IMR-90 (cell line): ENCODE data around the gene EHD4. TPM values are rescaled to one million over a fixed set of nuclear protein-coding genes. Genes with fewer than 3 reads are reported as not detected.

Source experiments
- ATAC-seq: fragments of 200-7000 bp; cut with Tn5 transposase; 2 replicates; pipeline ENCODE4 v1.9.1; 2020; ENCODE audit warnings: low read depth, mild to moderate bottlenecking, moderate library complexity
- BruUV-seq: library from RNA; stranded (reverse); fragments of 400-500 nt; replicated peaks from 2 replicates; lab custom pipeline; 2021; lab: Mats Ljungman, UMichigan
- CTCF ChIA-PET: fragments of 300-600 bp; formaldehyde crosslinking; extraction: SDS; loops from one replicate; lab custom pipeline; 2021; ENCODE audit warnings: antibody characterized with exemption; lab: Yijun Ruan, JAX
- POLR2A ChIA-PET: fragments of 300-600 bp; sonication (Branson Sonifier 250); formaldehyde crosslinking; loops from one replicate; lab custom pipeline; 2022; ENCODE audit warnings: antibody characterized with exemption; ENCODE audit not compliant: unreplicated experiment; lab: Charles Lee
- DNase-seq: peaks from one replicate; pipeline ENCODE4 v3.0.0; 2013
- H2AFZ ChIP-seq: replicated peaks from 2 replicates; pipeline ENCODE3; 2013; ENCODE audit warnings: low read length, mild to moderate bottlenecking; ENCODE audit not compliant: poor library complexity
- H2AK5ac ChIP-seq: 2 replicates; pipeline ENCODE4 v1.6.1; 2013; ENCODE audit warnings: low read depth, low read length, inconsistent platforms
- H2AK9ac ChIP-seq: replicated peaks from 2 replicates; pipeline ENCODE3; 2013; ENCODE audit warnings: mild to moderate bottlenecking, low read depth, low read length, moderate library complexity; ENCODE audit not compliant: poor library complexity
- H2BK120ac ChIP-seq: 2 replicates; pipeline ENCODE4 v1.6.1; 2013; ENCODE audit warnings: low read depth, low read length, inconsistent platforms
- H2BK15ac ChIP-seq: 3 replicates; pipeline ENCODE4 v1.6.1; 2013; ENCODE audit warnings: low read depth, low read length, inconsistent platforms
- H2BK20ac ChIP-seq: 2 replicates; pipeline ENCODE4 v1.6.1; 2013; ENCODE audit warnings: low read depth, mild to moderate bottlenecking, inconsistent platforms, low read length, moderate library complexity
- H2BK5ac ChIP-seq: 2 replicates; pipeline ENCODE4 v1.6.1; 2013; ENCODE audit warnings: mild to moderate bottlenecking, low read depth, low read length, inconsistent platforms; ENCODE audit not compliant: poor library complexity, severe bottlenecking
- H3K14ac ChIP-seq: replicated peaks from 2 replicates; pipeline ENCODE4 v1.6.1; 2013; ENCODE audit warnings: low read depth, low read length, inconsistent platforms
- H3K18ac ChIP-seq: 2 replicates; pipeline ENCODE4 v1.6.1; 2013; ENCODE audit warnings: low read depth, low read length, control low read depth
- H3K23ac ChIP-seq: 2 replicates; pipeline ENCODE4 v1.6.1; 2013; ENCODE audit warnings: low read depth, low read length, inconsistent platforms
- H3K27ac ChIP-seq: 2 replicates; pipeline ENCODE4 v1.5.1; 2013; ENCODE audit warnings: mild to moderate bottlenecking, control low read depth, low read length; ENCODE audit not compliant: insufficient read depth
- H3K27me3 ChIP-seq: 2 replicates; pipeline ENCODE4 v1.6.1; 2013; ENCODE audit warnings: low read length; ENCODE audit not compliant: control insufficient read depth, insufficient read depth
- H3K36me3 ChIP-seq: 2 replicates; pipeline ENCODE4 v1.6.1; 2013; ENCODE audit warnings: low read length, mixed read lengths; ENCODE audit not compliant: control insufficient read depth, insufficient read depth
- H3K4ac ChIP-seq: 2 replicates; pipeline ENCODE4 v1.6.1; 2013; ENCODE audit warnings: low read depth, low read length, inconsistent platforms
- H3K4me1 ChIP-seq: 2 replicates; pipeline ENCODE4 v1.6.1; 2013; ENCODE audit warnings: low read length, mixed read lengths; ENCODE audit not compliant: control insufficient read depth, insufficient read depth
- H3K4me2 ChIP-seq: 2 replicates; pipeline ENCODE4 v1.6.1; 2013; ENCODE audit warnings: low read depth, mild to moderate bottlenecking, control low read depth, low read length, moderate library complexity
- H3K4me3 ChIP-seq: 2 replicates; pipeline ENCODE4 v1.5.1; 2013; ENCODE audit warnings: low read depth, mild to moderate bottlenecking, control low read depth, low read length, moderate library complexity; ENCODE audit not compliant: insufficient read depth
- H3K56ac ChIP-seq: 2 replicates; pipeline ENCODE4 v1.6.1; 2013; ENCODE audit warnings: low read length, inconsistent platforms; ENCODE audit not compliant: insufficient read depth; ENCODE audit errors: extremely low read depth
- H3K79me1 ChIP-seq, 2 experiments: 2 replicates each; pipeline ENCODE4 v1.6.1; 2013; ENCODE audit warnings: low read length in 2 of 2, inconsistent platforms in 1 of 2, low read depth in 1 of 2
- H3K9ac ChIP-seq: 2 replicates; pipeline ENCODE4 v1.6.1; 2013; ENCODE audit warnings: low read depth, low read length, control low read depth
- H3K9me1 ChIP-seq: 2 replicates; pipeline ENCODE4 v1.6.1; 2013; ENCODE audit warnings: low read length, inconsistent platforms; ENCODE audit not compliant: insufficient read depth
- H3K9me3 ChIP-seq: 2 replicates; pipeline ENCODE4 v1.6.1; 2013; ENCODE audit warnings: low read length; ENCODE audit not compliant: control insufficient read depth, insufficient read depth
- H4K20me1 ChIP-seq: 2 replicates; pipeline ENCODE4 v1.6.1; 2013; ENCODE audit warnings: low read length, inconsistent platforms; ENCODE audit not compliant: insufficient read depth
- H4K5ac ChIP-seq: 2 replicates; pipeline ENCODE4 v1.6.1; 2013; ENCODE audit warnings: mild to moderate bottlenecking, low read depth, low read length, control low read depth
- H4K8ac ChIP-seq, 2 experiments: 2 replicates each; pipeline ENCODE4 v1.6.1; 2013; ENCODE audit warnings: low read depth in 2 of 2, low read length in 2 of 2, control low read depth in 1 of 2, inconsistent platforms in 1 of 2
- H4K91ac ChIP-seq: 2 replicates; pipeline ENCODE4 v1.6.1; 2013; ENCODE audit warnings: low read depth, low read length, inconsistent platforms; ENCODE audit not compliant: insufficient read depth
- BHLHE40 ChIP-seq: fragments of 150-350 bp; IDR thresholded peaks from 2 replicates; pipeline ENCODE4 v1.6.1; 2016; ENCODE audit warnings: mild to moderate bottlenecking, low read depth, low read length
- CEBPB ChIP-seq: IDR thresholded peaks from 2 replicates; pipeline ENCODE4 v1.6.1; 2012; ENCODE audit warnings: low read depth, low read length, improper control_type of control experiment
- CHD1 ChIP-seq: IDR thresholded peaks from 2 replicates; pipeline ENCODE4 v1.6.1; 2012; ENCODE audit warnings: low read depth, low read length, improper control_type of control experiment
- FOS ChIP-seq: fragments of 150-350 bp; IDR thresholded peaks from 2 replicates; pipeline ENCODE4 v1.6.1; 2016; ENCODE audit warnings: low read depth, low read length
- MAFK ChIP-seq: IDR thresholded peaks from 2 replicates; pipeline ENCODE4 v1.6.1; 2012; ENCODE audit warnings: low read depth, low read length, improper control_type of control experiment
- MAZ ChIP-seq: IDR thresholded peaks from 2 replicates; pipeline ENCODE4 v1.6.1; 2012; ENCODE audit warnings: low read depth, mild to moderate bottlenecking, low read length, improper control_type of control experiment, moderate library complexity, borderline replicate concordance
- MXI1 ChIP-seq: IDR thresholded peaks from 2 replicates; pipeline ENCODE4 v1.6.1; 2012; ENCODE audit warnings: low read depth, mild to moderate bottlenecking, low read length, moderate library complexity, borderline replicate concordance
- POLR2A ChIP-seq: IDR thresholded peaks from 2 replicates; pipeline ENCODE4 v1.6.1; 2012; ENCODE audit warnings: mild to moderate bottlenecking, low read depth, low read length
- RAD21 ChIP-seq: IDR thresholded peaks from 2 replicates; pipeline ENCODE4 v1.6.1; 2012; ENCODE audit warnings: low read length, improper control_type of control experiment
- RFX5 ChIP-seq: IDR thresholded peaks from 2 replicates; pipeline ENCODE4 v1.8.0; 2012; ENCODE audit warnings: low read depth, mild to moderate bottlenecking, low read length, moderate library complexity
- SMC3 ChIP-seq: fragments of 150-350 bp; IDR thresholded peaks from 2 replicates; pipeline ENCODE4 v1.6.1; 2016; ENCODE audit warnings: low read depth, mild to moderate bottlenecking, antibody characterized with exemption, low read length, moderate library complexity
- WGBS, 2 experiments: methylation state at CpG; one replicate each; pipeline versions ENCODE4 v1.1.5 to v1.1.7; 2013; ENCODE audit warnings: missing lambda C conversion rate in 2 of 2; ENCODE audit not compliant: insufficient read length in 1 of 2; ENCODE audit errors: extremely low coverage in 2 of 2; 5-methylcytosine and 5-hydroxymethylcytosine counted together
- dilution Hi-C: fragments of 300-500 bp; cut with HindIII; formaldehyde crosslinking; loops from one replicate; pipeline ENCODE4 v1.14.3; 2018; ENCODE audit warnings: low sequenced_read_pairs; ENCODE audit not compliant: unreplicated experiment
- in situ Hi-C: fragments of 300-500 bp; cut with MboI; formaldehyde crosslinking; loops from 3 replicates; pipeline ENCODE4 v1.14.3; 2019; ENCODE audit warnings: low sequenced_read_pairs, inconsistent platforms, mixed read lengths
- intact Hi-C: fragments of 100-400 bp; cut with micrococcal nuclease; formaldehyde crosslinking; loops from 2 replicates; pipeline ENCODE4 v1.10.0; 2022
- polyA plus RNA-seq, 3 experiments: library from polyadenylated mRNA; depleted of rRNA; stranded (reverse); fragments of >200 nt; gene quantifications; 2 replicates each; pipeline ENCODE4 v1.2.3, GENCODE V29; 2012; ENCODE audit warnings: low replicate concordance in 1 of 3
- total RNA-seq: library from RNA; depleted of rRNA; stranded (reverse); fragments of >200 nt; gene quantifications from 2 replicates; pipeline ENCODE4 v1.2.3, GENCODE V29; 2012
- TF ChIP-seq, protein P1 (sequence below): fragments of 150-350 bp; IDR thresholded peaks from 2 replicates; pipeline ENCODE4 v1.6.1; 2016; ENCODE audit warnings: low read depth, mild to moderate bottlenecking, low read length, moderate library complexity, borderline replicate concordance
- TF ChIP-seq, protein P2 (sequence below): conservative IDR thresholded peaks from 2 replicates; pipeline ENCODE4 v1.5.1; 2012; ENCODE audit warnings: mild to moderate bottlenecking, low read depth, low read length, improper control_type of control experiment
- TF ChIP-seq, protein P3 (sequence below): fragments of 150-350 bp; IDR thresholded peaks from 2 replicates; pipeline ENCODE4 v1.6.1; 2017; ENCODE audit warnings: mild to moderate bottlenecking, antibody characterized with exemption, low read length, low read depth

EHD4 gene
- total and polyA plus RNA-seq, 2 of the 4 experiments (the other 2 are of a cell fraction): 21.0 to 29.0 TPM

DNA sequence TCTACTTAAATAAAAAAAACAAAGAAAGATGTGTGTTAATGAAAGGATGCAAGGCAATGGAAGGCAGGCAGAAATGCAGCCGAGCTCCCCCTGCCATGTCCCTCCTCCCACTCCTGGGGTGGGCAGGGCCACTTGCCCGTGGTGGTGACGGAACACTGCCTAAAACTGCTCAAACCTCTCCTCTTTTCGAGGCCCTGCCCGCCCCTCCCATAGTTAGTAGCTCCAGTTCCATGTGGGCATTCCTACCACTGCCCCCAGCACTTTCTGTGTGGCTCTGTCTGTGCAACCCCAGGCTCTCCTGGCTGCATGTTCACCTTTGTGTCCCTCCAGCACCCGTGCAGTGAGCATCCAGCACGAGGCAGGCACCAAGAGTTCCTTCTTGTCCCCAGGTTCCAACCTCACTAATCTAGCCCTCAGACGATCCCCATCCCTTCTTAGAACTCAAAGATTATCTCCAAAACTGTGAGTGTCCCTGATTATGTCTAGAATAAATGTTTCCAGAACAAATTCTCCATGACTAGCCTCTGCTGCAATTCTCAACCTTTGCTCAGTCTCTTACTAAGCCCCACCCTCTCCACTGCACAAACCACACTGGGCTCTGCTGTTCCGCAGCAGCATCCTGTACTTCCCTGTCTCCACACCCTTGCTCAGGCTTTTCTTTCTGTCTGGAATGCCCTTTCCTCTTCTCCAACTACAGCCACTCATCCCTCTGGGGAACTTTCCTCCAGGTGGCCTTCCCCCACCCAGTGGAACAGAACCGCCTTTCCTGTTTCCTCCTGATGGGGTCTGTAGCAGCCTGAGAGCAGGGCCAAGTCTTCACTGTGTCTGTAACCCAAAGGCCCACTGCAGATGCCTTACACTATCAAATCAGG is 45.9 kb downstream of the EHD4 start:
- Histone ChIP-seq H4K20me1 (peaks cover 17% of the 10 kb centered on the region), H3K14ac (peak overlapping the region; percentile 25; the same call in 1 of the 2 replicates), H4K8ac (no peak overlapping the region; a peak in 1 of 4 replicates), H3K9me1 (peaks cover 33% of the 10 kb centered on the region), H3K27ac (no peak overlapping the region), H3K9ac (no peak overlapping the region), H3K79me1 (peaks cover 22 to 74% of the 10 kb centered on the region in 2 experiments), H3K27me3 (no peaks in the 10 kb centered on the region), H2AFZ (no peak overlapping the region), H3K4me1 (peaks cover 29% of the 10 kb centered on the region), H3K4me2 (no peak overlapping the region), H3K4me3 (no peak overlapping the region), H3K4ac (peak overlapping the region; percentile 64), H2BK15ac (no peak overlapping the region; the same call in 2 of the 3 replicates), H2BK20ac (no peak overlapping the region), H2AK5ac (peak overlapping the region; percentile 20; the same call in 1 of the 2 replicates), H3K56ac (no peak overlapping the region), H3K23ac (peak overlapping the region; percentile 56; the same call in 1 of the 2 replicates), H3K36me3 (no peaks in the 10 kb centered on the region), H2BK5ac (no peak overlapping the region), H4K91ac (no peak overlapping the region), H3K18ac (no peak overlapping the region), H3K9me3 (no peaks in the 10 kb centered on the region), H2AK9ac (no peak overlapping the region), H2BK120ac (peak overlapping the region; percentile 58; the same call in 1 of the 2 replicates), H4K5ac (no peak overlapping the region)
- ChIA-PET CTCF (no interaction called here), POLR2A (no interaction called here)
- WGBS, 2 experiments: 96% methylated on average over 5 of the region's 10 CpGs; no CpG with 5 or more reads in 1 of the 2 experiments
- no peak for ATAC-seq
- in situ Hi-C loops (no loop called here), intact Hi-C loops (no loop called here), dilution Hi-C loops (no loop called here)
- no peak for DNase-seq
- BruUV-seq: no TSS peak
- no peak for TF ChIP-seq POLR2A
- no peak for TF ChIP-seq MAFK
- no peak for TF ChIP-seq RAD21
- no peak for TF ChIP-seq BHLHE40
- TF ChIP-seq, protein P1, sequence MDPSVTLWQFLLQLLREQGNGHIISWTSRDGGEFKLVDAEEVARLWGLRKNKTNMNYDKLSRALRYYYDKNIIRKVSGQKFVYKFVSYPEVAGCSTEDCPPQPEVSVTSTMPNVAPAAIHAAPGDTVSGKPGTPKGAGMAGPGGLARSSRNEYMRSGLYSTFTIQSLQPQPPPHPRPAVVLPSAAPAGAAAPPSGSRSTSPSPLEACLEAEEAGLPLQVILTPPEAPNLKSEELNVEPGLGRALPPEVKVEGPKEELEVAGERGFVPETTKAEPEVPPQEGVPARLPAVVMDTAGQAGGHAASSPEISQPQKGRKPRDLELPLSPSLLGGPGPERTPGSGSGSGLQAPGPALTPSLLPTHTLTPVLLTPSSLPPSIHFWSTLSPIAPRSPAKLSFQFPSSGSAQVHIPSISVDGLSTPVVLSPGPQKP: no peak
- TF ChIP-seq, protein P2, sequence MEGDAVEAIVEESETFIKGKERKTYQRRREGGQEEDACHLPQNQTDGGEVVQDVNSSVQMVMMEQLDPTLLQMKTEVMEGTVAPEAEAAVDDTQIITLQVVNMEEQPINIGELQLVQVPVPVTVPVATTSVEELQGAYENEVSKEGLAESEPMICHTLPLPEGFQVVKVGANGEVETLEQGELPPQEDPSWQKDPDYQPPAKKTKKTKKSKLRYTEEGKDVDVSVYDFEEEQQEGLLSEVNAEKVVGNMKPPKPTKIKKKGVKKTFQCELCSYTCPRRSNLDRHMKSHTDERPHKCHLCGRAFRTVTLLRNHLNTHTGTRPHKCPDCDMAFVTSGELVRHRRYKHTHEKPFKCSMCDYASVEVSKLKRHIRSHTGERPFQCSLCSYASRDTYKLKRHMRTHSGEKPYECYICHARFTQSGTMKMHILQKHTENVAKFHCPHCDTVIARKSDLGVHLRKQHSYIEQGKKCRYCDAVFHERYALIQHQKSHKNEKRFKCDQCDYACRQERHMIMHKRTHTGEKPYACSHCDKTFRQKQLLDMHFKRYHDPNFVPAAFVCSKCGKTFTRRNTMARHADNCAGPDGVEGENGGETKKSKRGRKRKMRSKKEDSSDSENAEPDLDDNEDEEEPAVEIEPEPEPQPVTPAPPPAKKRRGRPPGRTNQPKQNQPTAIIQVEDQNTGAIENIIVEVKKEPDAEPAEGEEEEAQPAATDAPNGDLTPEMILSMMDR: no peak
- TF ChIP-seq, protein P3, sequence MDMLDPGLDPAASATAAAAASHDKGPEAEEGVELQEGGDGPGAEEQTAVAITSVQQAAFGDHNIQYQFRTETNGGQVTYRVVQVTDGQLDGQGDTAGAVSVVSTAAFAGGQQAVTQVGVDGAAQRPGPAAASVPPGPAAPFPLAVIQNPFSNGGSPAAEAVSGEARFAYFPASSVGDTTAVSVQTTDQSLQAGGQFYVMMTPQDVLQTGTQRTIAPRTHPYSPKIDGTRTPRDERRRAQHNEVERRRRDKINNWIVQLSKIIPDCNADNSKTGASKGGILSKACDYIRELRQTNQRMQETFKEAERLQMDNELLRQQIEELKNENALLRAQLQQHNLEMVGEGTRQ: no peak
- no peak for TF ChIP-seq CEBPB
- TF ChIP-seq FOS: no peak
- TF ChIP-seq CHD1: no peak
- TF ChIP-seq SMC3: no peak
- no peak for TF ChIP-seq RFX5
- no peak for TF ChIP-seq MAZ
- TF ChIP-seq MXI1: no peak
